LNCAP (cell line): ENCODE results near the gene PCCA.
A peak's percentile ranks its signal among the peaks of the same experiment; 100 is the strongest.

Experiments used
- CTCF ChIP-seq: fragments of 450-650 bp; IDR thresholded peaks from 2 replicates; pipeline ENCODE4 v1.5.1; 2017; ENCODE audit warnings: mild to moderate bottlenecking

PCCA gene

GRCh38 chr13:100508996-100509395 is 420.1 kb downstream of the PCCA start:
- no peak for TF ChIP-seq CTCF

DNA sequence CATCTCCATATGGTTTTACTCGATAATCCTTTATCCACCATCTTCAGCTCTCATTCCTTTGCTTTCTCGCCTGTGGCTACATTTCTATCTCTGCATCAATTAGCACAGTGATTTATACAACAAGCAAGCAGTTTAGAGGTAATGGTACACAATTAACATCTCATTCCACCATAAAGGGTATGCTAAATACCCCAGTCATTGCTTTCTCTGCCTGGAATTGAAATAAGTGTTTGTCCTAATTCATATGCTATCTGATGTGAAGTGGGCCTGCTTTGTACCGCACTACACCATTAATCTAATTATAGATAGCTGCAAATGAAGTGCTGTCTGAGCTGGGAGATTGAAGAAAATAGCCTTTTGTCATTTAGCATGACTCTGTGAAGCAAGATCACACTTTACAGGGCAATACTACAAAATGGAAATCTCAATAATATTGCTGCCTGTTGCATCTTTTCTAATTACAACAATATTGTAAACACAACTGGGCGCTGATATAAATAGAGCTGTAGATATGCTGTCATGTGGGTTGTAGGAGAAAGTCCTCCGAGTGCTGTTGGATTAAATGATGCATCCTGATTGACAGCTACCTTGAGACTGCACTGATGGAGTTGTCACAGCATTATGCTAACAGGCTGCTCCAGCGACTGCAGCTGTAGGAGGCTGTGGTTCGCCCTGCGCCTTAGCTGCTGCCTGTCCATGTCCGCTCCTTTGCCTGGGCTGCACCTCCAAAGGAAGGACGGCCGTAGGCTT is 421.5 kb downstream of the PCCA start:
- no peak for TF ChIP-seq CTCF

GRCh38 chr13:100511466-100511865 is 422.6 kb downstream of the PCCA start:
- no peak for TF ChIP-seq CTCF

DNA sequence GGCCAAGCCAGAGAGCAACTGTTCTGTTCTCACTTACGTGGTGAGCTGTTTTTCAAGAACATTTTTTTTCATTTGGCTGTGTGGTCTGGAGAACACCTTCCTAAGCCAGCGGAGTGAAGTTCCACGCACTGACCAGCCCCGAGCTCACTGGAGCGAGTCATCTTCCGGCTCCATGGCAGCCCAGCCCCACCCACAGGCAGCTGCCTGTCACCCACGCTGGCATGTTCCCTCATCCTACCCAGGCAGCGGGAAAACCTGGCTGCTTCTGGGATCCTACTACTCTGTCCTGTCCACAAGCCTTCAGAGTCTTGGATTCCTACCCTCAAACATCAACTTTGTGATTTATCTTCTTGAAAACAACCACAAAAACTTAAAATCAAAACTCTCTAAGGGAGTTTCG is 423.5 kb downstream of the PCCA start:
- no peak for TF ChIP-seq CTCF

GRCh38 chr13:100513171-100513570 is 424.3 kb downstream of the PCCA start:
- no peak for TF ChIP-seq CTCF

- no peak for TF ChIP-seq CTCF
Measured at GRCh38 chr13:100513987-100514670, 425.2 kb downstream of the PCCA start.

DNA sequence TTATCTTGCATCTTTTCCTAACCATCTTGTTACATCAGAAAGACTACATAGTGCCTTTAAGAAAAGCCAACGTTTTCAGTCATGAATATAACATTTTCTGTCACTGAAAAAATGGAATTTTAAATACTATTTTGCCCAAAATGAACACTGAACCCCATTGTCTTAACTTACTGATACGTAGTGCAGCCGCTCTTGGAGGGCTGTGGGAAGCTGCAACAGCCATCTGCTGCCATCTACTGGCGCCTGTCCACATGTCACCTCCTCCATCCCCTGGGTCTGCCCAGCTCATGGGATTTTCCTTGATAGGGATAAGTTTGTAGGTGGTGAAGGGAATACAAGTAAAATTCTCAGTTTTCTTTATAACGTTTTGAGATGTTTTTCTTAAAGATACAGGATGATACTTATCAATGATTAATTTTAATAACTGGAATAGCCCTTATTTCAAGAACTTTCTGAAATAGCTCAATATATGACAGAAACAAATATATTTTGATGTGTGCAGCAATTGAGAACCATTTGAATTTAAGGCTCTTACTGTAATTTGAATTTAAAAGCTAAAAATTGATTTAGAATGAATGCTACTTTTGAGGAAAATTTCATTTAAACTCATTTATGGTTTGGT is 426.0 kb downstream of the PCCA start:
- TF ChIP-seq CTCF: peak; percentile 86
